Cardiac septum (tissue), 1 donor: ENCODE results near the gene AGR2. TPM values are rescaled to one million over a fixed set of nuclear protein-coding genes. Genes with fewer than 3 reads are reported as not detected.
"Not testable (repeated sequence)": the region's sequence is repeated elsewhere in the genome, so short reads cannot be mapped to it uniquely, and the experiment has no call there.

Experiments
- DNase-seq: peaks from one replicate; pipeline ENCODE4 v3.0.0-alpha.2; 2020; ENCODE audit warnings: low spot score
- intact Hi-C: fragments of 100-400 bp; cut with DNase I; formaldehyde crosslinking; loops from one replicate; pipeline ENCODE4 v1.14.0; 2022
- long read RNA-seq: library from polyadenylated mRNA; unstranded; transcript quantifications from one replicate; pipeline ENCODE4 v2.0.0, GENCODE V29; 2021
- total RNA-seq: library from RNA; stranded (reverse); fragmentation: NEBNext Ultra II Directional; extraction: Animal tissue kit (Norgen Biotek cat#: 25700); gene quantifications from one replicate; pipeline ENCODE4 v1.2.1, GENCODE V29; 2021
- donor health status: DM: no; HTN: no; CAD: no.

The AGR2 gene
- not detected for total RNA-seq
- long read RNA-seq, result 0 reads

- intact Hi-C loops, result loop anchor here (10.0 kb wide), 1 partner anchor 110 kb away; no protein-coding TSS in a partner anchor
- DNase-seq, result no peak
These were observed at the start of gene AGR2 for GRCh38 chr7:16804674-16805439. AGR2 (minus strand) TSS chr7:16804999; CDS start chr7:16801796, 3,203 bp downstream.

GRCh38 chr7:16853189-16853588, 48.4 kb upstream of the AGR2 start:
- DNase-seq, intact Hi-C loops: not testable (repeated sequence)

- no peak for DNase-seq
- intact Hi-C loops, result no loop called here
These were observed 47.0 kb upstream of the AGR2 start for GRCh38 chr7:16851829-16852228.

- intact Hi-C loops, result no loop called here
- no peak for DNase-seq
These were observed 46.0 kb upstream of the AGR2 start for GRCh38 chr7:16850614-16851466.

- no peak for DNase-seq
These were observed 44.7 kb upstream of the AGR2 start for GRCh38 chr7:16849296-16850148.

GRCh38 chr7:16847381-16847860, 42.6 kb upstream of the AGR2 start:
- intact Hi-C loops, result no loop called here
- DNase-seq, result no peak

More at GRCh38 chr7:16849296-16850148, 44.7 kb upstream of the AGR2 start:
- intact Hi-C loops, result no loop called here

GRCh38 chr7:16846601-16847165, 41.9 kb upstream of the AGR2 start:
- intact Hi-C loops, result no loop called here
- DNase-seq, result no peak

- DNase-seq, result no peak
- intact Hi-C loops, result no loop called here
These were observed 40.9 kb upstream of the AGR2 start for GRCh38 chr7:16845746-16846145.

GRCh38 chr7:16841681-16842080, 36.9 kb upstream of the AGR2 start:
- intact Hi-C loops, result no loop called here
- DNase-seq, result no peak

GRCh38 chr7:16840094-16840493, 35.3 kb upstream of the AGR2 start:
- intact Hi-C loops, result no loop called here

GRCh38 chr7:16839646-16840045, 34.8 kb upstream of the AGR2 start:
- no peak for DNase-seq
- intact Hi-C loops, result no loop called here

More at GRCh38 chr7:16840094-16840493, 35.3 kb upstream of the AGR2 start:
- DNase-seq, result no peak

- no peak for DNase-seq
- intact Hi-C loops, result no loop called here
These were observed 34.1 kb upstream of the AGR2 start for GRCh38 chr7:16838891-16839290.

- no peak for DNase-seq
- intact Hi-C loops, result no loop called here
These were observed 33.6 kb upstream of the AGR2 start for GRCh38 chr7:16838386-16838785.

GRCh38 chr7:16836481-16836880, 31.7 kb upstream of the AGR2 start:
- intact Hi-C loops, result no loop called here
- no peak for DNase-seq

- intact Hi-C loops, result no loop called here
- DNase-seq, result no peak
These were observed 28.6 kb upstream of the AGR2 start for GRCh38 chr7:16833373-16833772.

GRCh38 chr7:16826060-16826459, 21.3 kb upstream of the AGR2 start:
- intact Hi-C loops, result no loop called here
- no peak for DNase-seq

- no peak for DNase-seq
- intact Hi-C loops, result no loop called here
These were observed 17.2 kb upstream of the AGR2 start for GRCh38 chr7:16822029-16822428.

GRCh38 chr7:16818732-16819131, 13.9 kb upstream of the AGR2 start:
- no peak for DNase-seq
- intact Hi-C loops, result no loop called here

- DNase-seq, result no peak
- intact Hi-C loops, result no loop called here
These were observed 12.7 kb upstream of the AGR2 start for GRCh38 chr7:16817536-16817935.
